GM21723 (cell line): ENCODE data around the gene MYO9A.
"Not testable (repeated sequence)": the region's sequence is repeated elsewhere in the genome, so short reads cannot be mapped to it uniquely, and the experiment has no call there.

Experiments
- ATAC-seq: cut with Tn5 transposase; IDR thresholded peaks from one replicate; pipeline ENCODE4 v1.9.1; 2021; ENCODE audit warnings: mild to moderate bottlenecking, moderate library complexity; ENCODE audit not compliant: unreplicated experiment

Gene MYO9A

GRCh38 chr15:71889947-71890346, 228.0 kb downstream of the MYO9A start:
- ATAC-seq, result no peak

- ATAC-seq, result no peak
Observed at GRCh38 chr15:71889385-71889784, 228.6 kb downstream of the MYO9A start.

- ATAC-seq, result peak; percentile 67
Observed at GRCh38 chr15:71888797-71889196, 229.2 kb downstream of the MYO9A start.

GRCh38 chr15:71885390-71885789, 232.6 kb downstream of the MYO9A start:
- no peak for ATAC-seq

- ATAC-seq, result peak; percentile 77
Observed at GRCh38 chr15:71883447-71883846, 234.5 kb downstream of the MYO9A start.

- ATAC-seq, result no peak
Observed at GRCh38 chr15:71880276-71880675, 237.7 kb downstream of the MYO9A start.

GRCh38 chr15:71874245-71874644, 243.7 kb downstream of the MYO9A start:
- no peak for ATAC-seq

GRCh38 chr15:71858232-71858631, 259.7 kb downstream of the MYO9A start:
- ATAC-seq, result not testable (repeated sequence)

- ATAC-seq, result no peak
Observed at GRCh38 chr15:71853543-71853942, 264.4 kb downstream of the MYO9A start.

GRCh38 chr15:71844916-71845315, 273.0 kb downstream of the MYO9A start:
- ATAC-seq, result no peak

GRCh38 chr15:71841563-71841962, 276.4 kb downstream of the MYO9A start:
- ATAC-seq, result no peak

- ATAC-seq, result no peak
Observed at GRCh38 chr15:71830981-71831380, 287.0 kb downstream of the MYO9A start.

- ATAC-seq, result no peak
Observed at GRCh38 chr15:71826196-71826595, 291.8 kb downstream of the MYO9A start.

GRCh38 chr15:71825021-71825730, 292.8 kb downstream of the MYO9A start:
- no peak for ATAC-seq

- ATAC-seq, result no peak
Observed at GRCh38 chr15:71823801-71824200, 294.1 kb downstream of the MYO9A start.

- no peak for ATAC-seq
Observed at GRCh38 chr15:71822890-71823630, 294.9 kb downstream of the MYO9A start.

- no peak for ATAC-seq
Observed at GRCh38 chr15:71821547-71822129, 296.3 kb downstream of the MYO9A start.

- ATAC-seq, result no peak
Observed at GRCh38 chr15:71820127-71820526, 297.8 kb downstream of the MYO9A start.

GRCh38 chr15:71817351-71817750, 300.6 kb downstream of the MYO9A start:
- no peak for ATAC-seq

GRCh38 chr15:71815301-71815700, 302.6 kb downstream of the MYO9A start:
- no peak for ATAC-seq

- ATAC-seq, result no peak
Observed at GRCh38 chr15:71813723-71814470, 304.1 kb downstream of the MYO9A start.
